Measurements from ENCODE around the gene CDH18. TPM values are rescaled to one million over a fixed set of nuclear protein-coding genes. Genes with fewer than 3 reads are reported as not detected.

Gene CDH18
- total and polyA plus RNA-seq, 2 of the 4 experiments (the other 2 are of a cell fraction), result 0.24 to 1.1 TPM

- in situ Hi-C loops (cut with MboI; ENCODE audit: low sequenced_read_pairs), result no loop called here
- no peak overlapping the region for H3K56ac ChIP-seq (ENCODE audit: extremely low read depth, insufficient read depth, low read length)
- no TSS peak for BruUV-seq (replicated peaks)
- no peaks in the 10 kb centered on the region for H3K9me1 ChIP-seq (ENCODE audit: insufficient read depth, low read length)
- DNase-seq (peak; percentile 63), ATAC-seq (ENCODE audit: low read depth) (peak; percentile 24; the same call in 1 of the 2 replicates)
- no peaks in the 10 kb centered on the region for H3K36me3 ChIP-seq (ENCODE audit: control insufficient read depth, insufficient read depth, low read length)
- H3K18ac ChIP-seq (ENCODE audit: low read depth, low read length), result no peak overlapping the region
- no peak overlapping the region for H3K14ac ChIP-seq (replicated peaks; ENCODE audit: low read depth, low read length)
- H2AK9ac ChIP-seq (replicated peaks; ENCODE audit: low read depth, low read length, poor library complexity), result no peak overlapping the region
- H2AFZ ChIP-seq (replicated peaks; ENCODE audit: low read length, poor library complexity), result no peak overlapping the region
- H3K9ac ChIP-seq (ENCODE audit: low read depth, low read length), result no peak overlapping the region
- H2BK5ac ChIP-seq (ENCODE audit: low read depth, low read length, poor library complexity, severe bottlenecking), result no peak overlapping the region
- no peaks in the 10 kb centered on the region for H3K27me3 ChIP-seq (ENCODE audit: control insufficient read depth, insufficient read depth, low read length)
- no peak overlapping the region for H4K91ac ChIP-seq (ENCODE audit: insufficient read depth, low read depth, low read length)
- no peaks in the 10 kb centered on the region for H3K9me3 ChIP-seq (ENCODE audit: control insufficient read depth, insufficient read depth, low read length)
- CTCF ChIA-PET, result no interaction called here
- no peak overlapping the region for H4K8ac ChIP-seq (ENCODE audit: low read depth in 2 of 2, low read length in 2 of 2)
- no peak overlapping the region for H3K4ac ChIP-seq (ENCODE audit: low read depth, low read length)
- no peak overlapping the region for H3K27ac ChIP-seq (ENCODE audit: insufficient read depth, low read length)
- dilution Hi-C loops (cut with HindIII; ENCODE audit: low sequenced_read_pairs, unreplicated experiment), result no loop called here
- intact Hi-C loops (cut with micrococcal nuclease), result no loop called here
- H4K5ac ChIP-seq (ENCODE audit: low read depth, low read length), result no peak overlapping the region
- POLR2A ChIA-PET (ENCODE audit: unreplicated experiment), result interaction anchor here (0.7 kb wide), 1 partner anchor 34 kb away, joined by 8 read pairs; no protein-coding TSS in a partner anchor
- TF ChIP-seq FOS (IDR thresholded peaks at IDR 0.05; ENCODE audit: low read depth, low read length) (peak; percentile 27; the same call in 1 of the 2 replicates), SMC3 (IDR thresholded peaks at IDR 0.05; ENCODE audit: low read depth, low read length) (no peak), RCOR1 (IDR thresholded peaks at IDR 0.05; ENCODE audit: insufficient replicate concordance, low read length) (no peak)
- H2BK120ac ChIP-seq (ENCODE audit: low read depth, low read length), result no peak overlapping the region
- no peaks in the 10 kb centered on the region for H3K4me1 ChIP-seq (ENCODE audit: control insufficient read depth, insufficient read depth, low read length)
- no peak overlapping the region for H2BK20ac ChIP-seq (ENCODE audit: low read depth, low read length)
- H4K20me1 ChIP-seq (ENCODE audit: insufficient read depth, low read length), result no peaks in the 10 kb centered on the region
- H3K23ac ChIP-seq (ENCODE audit: low read depth, low read length), result no peak overlapping the region
- H2AK5ac ChIP-seq (ENCODE audit: low read depth, low read length), result no peak overlapping the region
- H2BK15ac ChIP-seq (ENCODE audit: low read depth, low read length), result no peak overlapping the region
- no CpG with 5 or more reads among the region's 4 CpGs for WGBS, 2 experiments (ENCODE audit: extremely low coverage in 2 of 2, insufficient read length in 1 of 2)
- H3K4me2 ChIP-seq (ENCODE audit: low read depth, low read length), result no peak overlapping the region
- no peak overlapping the region for H3K4me3 ChIP-seq (ENCODE audit: insufficient read depth, low read depth, low read length)
- H3K79me1 ChIP-seq (ENCODE audit: low read depth in 1 of 2, low read length in 2 of 2), result no peaks in the 10 kb centered on the region
Measured at GRCh38 chr5:19920761-19921160, 67.2 kb downstream of the CDH18 start.
